Mesothelial cell of epicardium (in vitro differentiated cells): ENCODE results near the gene TEX9. TPM values are rescaled to one million over a fixed set of nuclear protein-coding genes. Genes with fewer than 3 reads are reported as not detected.

Source experiments
- DNase-seq, 2 experiments: peaks; one replicate each; pipeline ENCODE4 v3.0.0; 2021; ENCODE audit warnings: low spot score in 2 of 2; ENCODE audit not compliant: unreplicated experiment in 2 of 2
- H3K27ac Mint-ChIP-seq: 2 replicates; pipeline ENCODE4 v1.8.0; 2021; ENCODE audit warnings: mixed read lengths
- H3K27me3 Mint-ChIP-seq: 2 replicates; pipeline ENCODE4 v1.8.0; 2021; ENCODE audit warnings: low read depth, mixed read lengths
- H3K36me3 Mint-ChIP-seq: 2 replicates; pipeline ENCODE4 v1.8.0; 2021; ENCODE audit warnings: mixed read lengths
- H3K4me1 Mint-ChIP-seq: 2 replicates; pipeline ENCODE4 v1.8.0; 2021; ENCODE audit warnings: mixed read lengths
- H3K4me3 Mint-ChIP-seq: 2 replicates; pipeline ENCODE4 v1.8.0; 2021; ENCODE audit warnings: mild to moderate bottlenecking, moderate library complexity, mixed read lengths
- H3K9me3 Mint-ChIP-seq: 2 replicates; pipeline ENCODE4 v1.8.0; 2021; ENCODE audit warnings: mixed read lengths
- total RNA-seq: library from RNA; stranded (reverse); gene quantifications from 3 replicates; pipeline ENCODE4 v1.2.1, GENCODE V29; 2021
- TF ChIP-seq, protein P1 (sequence below): fragments of 200-600 bp; sonication (generic); IDR thresholded peaks from one replicate; pipeline ENCODE4 v1.5.0; 2021; ENCODE audit warnings: antibody characterized with exemption; ENCODE audit not compliant: unreplicated experiment

The TEX9 gene
- total RNA-seq, 1 donor from 2014 or later: 23.4 TPM

DNA sequence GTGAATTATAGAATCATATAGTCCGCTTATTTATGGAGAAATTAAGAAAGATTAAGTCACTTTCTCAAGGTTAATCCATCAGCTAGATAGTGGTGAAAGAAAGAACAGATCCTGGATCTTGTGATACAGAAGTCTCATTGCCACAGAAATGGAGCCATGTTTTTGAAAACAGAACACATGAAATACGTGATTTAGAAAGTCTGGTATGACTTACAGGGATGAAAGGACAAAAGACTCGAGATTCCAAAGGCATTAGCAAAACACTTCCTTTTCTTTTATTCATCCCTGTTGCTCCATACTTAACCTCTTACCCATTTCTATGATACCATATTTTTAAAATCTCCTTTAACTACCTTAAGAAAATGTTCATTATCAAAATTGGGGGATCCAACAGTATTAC lies 40.0 kb upstream of the TEX9 start:
- H3K4me3 Mint-ChIP-seq: no peak overlapping the region
- no peaks in the 10 kb centered on the region for H3K36me3 Mint-ChIP-seq
- no peak overlapping the region for H3K27ac Mint-ChIP-seq
- peaks cover 9% of the 10 kb centered on the region for H3K9me3 Mint-ChIP-seq
- no peaks in the 10 kb centered on the region for H3K4me1 Mint-ChIP-seq
- no peak for DNase-seq
- peaks cover 8% of the 10 kb centered on the region for H3K27me3 Mint-ChIP-seq
- TF ChIP-seq, protein P1, sequence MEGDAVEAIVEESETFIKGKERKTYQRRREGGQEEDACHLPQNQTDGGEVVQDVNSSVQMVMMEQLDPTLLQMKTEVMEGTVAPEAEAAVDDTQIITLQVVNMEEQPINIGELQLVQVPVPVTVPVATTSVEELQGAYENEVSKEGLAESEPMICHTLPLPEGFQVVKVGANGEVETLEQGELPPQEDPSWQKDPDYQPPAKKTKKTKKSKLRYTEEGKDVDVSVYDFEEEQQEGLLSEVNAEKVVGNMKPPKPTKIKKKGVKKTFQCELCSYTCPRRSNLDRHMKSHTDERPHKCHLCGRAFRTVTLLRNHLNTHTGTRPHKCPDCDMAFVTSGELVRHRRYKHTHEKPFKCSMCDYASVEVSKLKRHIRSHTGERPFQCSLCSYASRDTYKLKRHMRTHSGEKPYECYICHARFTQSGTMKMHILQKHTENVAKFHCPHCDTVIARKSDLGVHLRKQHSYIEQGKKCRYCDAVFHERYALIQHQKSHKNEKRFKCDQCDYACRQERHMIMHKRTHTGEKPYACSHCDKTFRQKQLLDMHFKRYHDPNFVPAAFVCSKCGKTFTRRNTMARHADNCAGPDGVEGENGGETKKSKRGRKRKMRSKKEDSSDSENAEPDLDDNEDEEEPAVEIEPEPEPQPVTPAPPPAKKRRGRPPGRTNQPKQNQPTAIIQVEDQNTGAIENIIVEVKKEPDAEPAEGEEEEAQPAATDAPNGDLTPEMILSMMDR: no peak

DNA sequence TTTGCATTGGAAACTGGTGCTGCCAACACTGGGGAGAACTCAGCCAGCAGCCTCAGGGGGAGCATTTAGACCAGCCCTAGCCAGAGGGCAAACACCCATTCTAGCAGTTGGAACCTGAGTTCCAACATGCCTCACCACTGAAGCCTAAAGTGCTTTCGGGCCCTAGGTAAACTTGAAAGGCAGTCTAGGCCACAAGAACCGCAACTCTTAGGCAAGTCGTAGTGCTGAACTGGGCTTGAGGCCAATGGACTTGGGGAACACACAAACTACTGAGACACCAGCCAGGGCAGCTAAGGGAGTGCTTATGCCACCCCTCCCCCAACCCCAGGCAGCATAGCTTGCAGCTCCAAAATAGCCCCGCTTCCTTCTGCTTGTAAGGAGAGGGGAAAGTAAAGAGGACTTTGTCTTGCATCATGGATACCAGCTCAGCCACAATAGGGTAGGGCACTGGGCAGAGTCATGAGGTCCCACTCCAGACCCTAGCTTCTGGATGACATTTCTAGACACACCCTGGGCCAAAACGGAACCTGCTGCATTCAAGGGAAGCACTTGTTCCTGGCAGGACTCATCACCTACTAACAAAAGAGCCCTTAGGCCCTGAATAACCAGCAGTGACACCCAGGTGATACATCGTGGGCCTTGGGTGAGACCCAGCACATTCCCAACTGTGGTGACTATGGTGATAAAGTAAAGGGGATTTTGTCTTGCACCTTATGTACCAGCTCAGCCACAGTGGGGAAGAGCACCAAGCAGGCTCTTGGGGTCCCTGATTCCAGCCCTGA lies 37.3 kb upstream of the TEX9 start:
- DNase-seq: no peak
- Mint-ChIP-seq H3K27me3 (peaks cover 4% of the 10 kb centered on the region), H3K9me3 (peaks cover 26% of the 10 kb centered on the region), H3K36me3 (peaks cover 7% of the 10 kb centered on the region), H3K4me3 (no peak overlapping the region), H3K4me1 (no peaks in the 10 kb centered on the region), H3K27ac (no peak overlapping the region)
- TF ChIP-seq, protein P1: no peak

DNA sequence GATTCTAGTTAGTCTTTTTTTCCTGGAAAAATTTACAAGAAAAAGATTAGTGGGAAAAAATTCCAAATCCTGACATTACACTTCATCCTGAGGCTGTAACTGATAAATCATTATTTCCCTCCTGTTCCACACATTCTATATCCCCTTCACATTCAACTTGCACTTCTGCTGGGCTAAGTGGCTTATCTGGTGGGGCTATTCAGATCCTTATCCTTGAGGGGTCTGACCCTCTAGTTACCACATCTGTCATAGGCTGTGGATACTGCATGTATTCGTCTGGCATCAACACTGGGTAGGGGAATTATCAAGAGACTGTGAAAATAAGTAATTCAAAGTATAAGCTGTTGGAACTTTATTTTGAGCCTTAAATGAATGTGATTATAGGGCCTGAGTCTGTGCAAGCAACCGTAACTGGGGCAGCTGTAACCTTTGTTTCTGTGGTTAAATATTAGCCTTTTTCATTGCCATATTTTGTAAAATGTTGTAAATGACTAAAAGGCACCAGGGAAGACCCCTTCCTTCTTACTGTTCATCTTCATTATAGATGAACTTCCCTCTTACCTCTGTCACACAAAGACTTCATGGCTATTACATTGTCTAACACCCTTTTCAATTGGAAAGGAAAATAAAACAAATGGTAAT lies 28.0 kb upstream of the TEX9 start:
- Mint-ChIP-seq H3K9me3 (peaks cover 19% of the 10 kb centered on the region), H3K4me1 (peaks cover under 1% of the 10 kb centered on the region), H3K36me3 (no peaks in the 10 kb centered on the region), H3K27me3 (no peaks in the 10 kb centered on the region), H3K27ac (no peak overlapping the region), H3K4me3 (no peak overlapping the region)
- TF ChIP-seq, protein P1: no peak
- no peak for DNase-seq

DNA sequence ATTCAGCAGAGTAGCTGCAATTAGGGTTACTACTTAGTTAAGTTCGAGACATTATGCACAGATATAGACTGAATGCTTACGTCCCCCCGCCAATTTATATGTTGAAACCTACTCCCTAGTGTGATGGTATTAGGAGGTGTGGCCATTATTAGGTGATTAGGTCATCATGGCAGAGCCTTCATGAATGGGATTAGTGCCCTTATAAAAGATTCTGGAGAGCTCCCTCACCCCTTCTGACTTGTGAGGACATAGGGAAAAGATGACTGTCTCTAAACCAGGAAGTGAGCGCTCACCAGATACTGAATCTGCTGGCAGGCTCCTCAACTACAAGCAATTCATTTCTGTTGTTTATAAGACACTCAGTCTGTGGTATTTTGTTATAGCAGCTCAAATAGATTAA lies 25.6 kb upstream of the TEX9 start:
- peaks cover 3% of the 10 kb centered on the region for H3K9me3 Mint-ChIP-seq
- no peak for DNase-seq
- H3K4me1 Mint-ChIP-seq: peaks cover 8% of the 10 kb centered on the region
- H3K27me3 Mint-ChIP-seq: no peaks in the 10 kb centered on the region
- TF ChIP-seq, protein P1: no peak
- H3K36me3 Mint-ChIP-seq: no peaks in the 10 kb centered on the region
- no peak overlapping the region for H3K4me3 Mint-ChIP-seq
- no peak overlapping the region for H3K27ac Mint-ChIP-seq

DNA sequence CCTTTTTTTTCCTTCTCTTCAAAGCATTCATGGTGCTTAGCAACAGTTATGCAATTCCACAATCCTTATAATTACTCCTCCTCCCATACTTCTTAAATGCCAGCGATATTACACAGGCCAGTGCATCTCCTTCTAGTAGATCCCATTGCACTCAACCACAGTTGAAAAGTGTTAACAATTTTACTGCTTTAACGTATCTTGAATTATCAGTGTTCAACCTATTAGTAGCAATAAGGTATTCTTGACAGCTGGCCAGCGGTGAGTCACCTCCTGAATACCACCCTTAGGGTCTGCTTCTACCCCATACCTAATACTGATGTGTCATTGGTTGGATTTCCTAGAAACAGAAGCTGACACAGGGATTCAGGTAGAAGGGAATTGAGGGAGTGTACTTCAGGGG lies 24.0 kb upstream of the TEX9 start:
- H3K36me3 Mint-ChIP-seq: no peaks in the 10 kb centered on the region
- DNase-seq: no peak
- peaks cover 3% of the 10 kb centered on the region for H3K9me3 Mint-ChIP-seq
- no peak overlapping the region for H3K4me3 Mint-ChIP-seq
- H3K27me3 Mint-ChIP-seq: no peaks in the 10 kb centered on the region
- TF ChIP-seq, protein P1: no peak
- H3K27ac Mint-ChIP-seq: no peak overlapping the region
- H3K4me1 Mint-ChIP-seq: peaks cover 8% of the 10 kb centered on the region
